Measurements from ENCODE around the gene PPM1L. TPM values are rescaled to one million over a fixed set of nuclear protein-coding genes. Genes with fewer than 3 reads are reported as not detected.

Gene PPM1L
- total RNA-seq, 1 donor from 2014 or later = 14.9 TPM

DNA sequence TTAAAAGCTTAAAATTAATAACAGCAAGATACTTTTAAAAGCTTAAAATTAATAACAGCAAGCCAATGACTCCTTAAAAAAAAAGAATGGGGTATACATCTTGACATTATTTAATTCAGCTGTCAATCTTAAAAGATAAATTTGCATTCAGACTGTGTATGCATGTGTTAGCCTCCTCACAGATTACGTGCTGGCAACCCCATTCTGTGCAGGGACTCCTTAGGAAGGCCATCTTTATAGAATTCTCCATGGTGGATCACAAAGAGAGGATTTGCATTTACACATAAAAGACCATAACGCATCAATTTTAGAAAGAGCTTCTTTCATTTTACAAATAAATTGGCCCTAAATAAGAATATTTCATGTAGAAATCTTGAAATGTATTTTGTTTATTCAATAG, 261.9 kb downstream of the PPM1L start:
- H3K27ac ChIP-seq = no peak overlapping the region
- H3K27me3 ChIP-seq (ENCODE audit: low read depth) = no peaks in the 10 kb centered on the region
- TF ChIP-seq, protein P1, sequence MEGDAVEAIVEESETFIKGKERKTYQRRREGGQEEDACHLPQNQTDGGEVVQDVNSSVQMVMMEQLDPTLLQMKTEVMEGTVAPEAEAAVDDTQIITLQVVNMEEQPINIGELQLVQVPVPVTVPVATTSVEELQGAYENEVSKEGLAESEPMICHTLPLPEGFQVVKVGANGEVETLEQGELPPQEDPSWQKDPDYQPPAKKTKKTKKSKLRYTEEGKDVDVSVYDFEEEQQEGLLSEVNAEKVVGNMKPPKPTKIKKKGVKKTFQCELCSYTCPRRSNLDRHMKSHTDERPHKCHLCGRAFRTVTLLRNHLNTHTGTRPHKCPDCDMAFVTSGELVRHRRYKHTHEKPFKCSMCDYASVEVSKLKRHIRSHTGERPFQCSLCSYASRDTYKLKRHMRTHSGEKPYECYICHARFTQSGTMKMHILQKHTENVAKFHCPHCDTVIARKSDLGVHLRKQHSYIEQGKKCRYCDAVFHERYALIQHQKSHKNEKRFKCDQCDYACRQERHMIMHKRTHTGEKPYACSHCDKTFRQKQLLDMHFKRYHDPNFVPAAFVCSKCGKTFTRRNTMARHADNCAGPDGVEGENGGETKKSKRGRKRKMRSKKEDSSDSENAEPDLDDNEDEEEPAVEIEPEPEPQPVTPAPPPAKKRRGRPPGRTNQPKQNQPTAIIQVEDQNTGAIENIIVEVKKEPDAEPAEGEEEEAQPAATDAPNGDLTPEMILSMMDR (IDR thresholded peaks at IDR 0.05) = no peak
- intact Hi-C loops (cut with DNase I) = no loop called here
- DNase-seq = no peak
- no peaks in the 10 kb centered on the region for H3K4me1 ChIP-seq
- H3K9me3 ChIP-seq = peaks cover 10% of the 10 kb centered on the region
- no peak overlapping the region for H3K4me3 ChIP-seq
- no peak for ATAC-seq
- no peaks in the 10 kb centered on the region for H3K36me3 ChIP-seq

GRCh38 chr3:161020256-161020655, 264.2 kb downstream of the PPM1L start:
- intact Hi-C loops (cut with DNase I) = no loop called here

GRCh38 chr3:161025911-161026310, 269.9 kb downstream of the PPM1L start:
- DNase-seq (no peak), ATAC-seq (no peak)
- H3K27ac ChIP-seq = no peak overlapping the region
- no peaks in the 10 kb centered on the region for H3K27me3 ChIP-seq (ENCODE audit: low read depth)
- TF ChIP-seq, protein P1 (IDR thresholded peaks at IDR 0.05) = no peak
- intact Hi-C loops (cut with DNase I) = no loop called here
- peaks cover 19% of the 10 kb centered on the region for H3K9me3 ChIP-seq
- H3K4me1 ChIP-seq = no peaks in the 10 kb centered on the region
- no peaks in the 10 kb centered on the region for H3K36me3 ChIP-seq
- no peak overlapping the region for H3K4me3 ChIP-seq

More at GRCh38 chr3:161020256-161020655, 264.2 kb downstream of the PPM1L start:
- TF ChIP-seq, protein P1 (IDR thresholded peaks at IDR 0.05) = no peak
- Histone ChIP-seq H3K4me3 (no peak overlapping the region), H3K36me3 (no peaks in the 10 kb centered on the region), H3K9me3 (peaks cover 19% of the 10 kb centered on the region), H3K27me3 (ENCODE audit: low read depth) (no peaks in the 10 kb centered on the region), H3K27ac (no peak overlapping the region), H3K4me1 (no peaks in the 10 kb centered on the region)
- ATAC-seq (no peak), DNase-seq (no peak)

GRCh38 chr3:161026612-161027510, 270.8 kb downstream of the PPM1L start:
- intact Hi-C loops (cut with DNase I) = no loop called here
- peaks cover 15% of the 10 kb centered on the region for H3K9me3 ChIP-seq
- no peaks in the 10 kb centered on the region for H3K36me3 ChIP-seq
- ATAC-seq = no peak
- TF ChIP-seq, protein P1 (IDR thresholded peaks at IDR 0.05) = no peak
- H3K27me3 ChIP-seq (ENCODE audit: low read depth) = no peaks in the 10 kb centered on the region
- no peak overlapping the region for H3K4me3 ChIP-seq
- DNase-seq = no peak
- H3K4me1 ChIP-seq = no peaks in the 10 kb centered on the region
- no peak overlapping the region for H3K27ac ChIP-seq

DNA sequence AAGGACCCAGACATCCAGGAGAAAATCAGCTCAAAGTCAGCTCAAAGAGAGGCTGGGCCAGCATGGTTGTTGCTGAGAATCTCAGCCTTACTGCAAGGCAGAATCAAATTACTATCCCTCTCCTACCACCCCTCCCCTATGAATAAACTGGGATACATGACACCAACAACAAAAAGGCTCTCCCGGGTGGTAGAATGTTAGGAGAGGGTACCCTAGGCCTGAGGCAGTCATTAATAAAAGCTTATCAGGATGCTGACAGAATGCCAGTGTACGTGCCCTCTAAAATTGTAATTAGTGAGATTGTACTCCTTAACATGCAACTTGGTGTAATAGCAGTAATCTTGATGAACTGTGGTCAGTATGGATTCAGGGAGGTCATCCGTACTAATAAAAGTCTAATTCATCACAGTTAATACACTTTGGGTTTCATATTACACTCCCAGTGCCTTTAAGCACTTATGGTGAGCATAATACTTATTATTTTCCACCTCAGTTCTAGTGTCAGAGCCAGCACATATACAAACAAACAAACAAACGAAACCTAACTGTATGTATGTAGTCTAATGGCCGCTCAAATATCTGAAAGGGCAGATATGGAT, 272.6 kb downstream of the PPM1L start:
- Histone ChIP-seq H3K27me3 (ENCODE audit: low read depth) (no peaks in the 10 kb centered on the region), H3K36me3 (no peaks in the 10 kb centered on the region), H3K4me1 (no peaks in the 10 kb centered on the region), H3K27ac (no peak overlapping the region), H3K4me3 (no peak overlapping the region), H3K9me3 (peaks cover 2% of the 10 kb centered on the region)
- ATAC-seq = no peak
- TF ChIP-seq, protein P1 (IDR thresholded peaks at IDR 0.05) = no peak
- DNase-seq = no peak
- intact Hi-C loops (cut with DNase I) = no loop called here
